Measurements from ENCODE around the gene SEMA3C. TPM values are rescaled to one million over a fixed set of nuclear protein-coding genes. Genes with fewer than 3 reads are reported as not detected.
A peak's percentile ranks its signal among the peaks of the same experiment; 100 is the strongest.

SEMA3C gene
- total and polyA plus RNA-seq, 2 donors (not counting 3 experiments of a cell fraction or from before 2014, with no cell fraction given), result 0.01 to 0.09 TPM

- Histone ChIP-seq H2AFZ (ENCODE audit: low read depth, low read length) (no peak overlapping the region), H3K79me2 (ENCODE audit: control insufficient read depth, insufficient read depth, low read length) (no peaks in the 10 kb centered on the region), H3K9ac (replicated peaks; ENCODE audit: extremely low read depth, insufficient read depth, low read length) (no peak overlapping the region), H4K20me1 (replicated peaks; ENCODE audit: control insufficient read depth, extremely low read depth, insufficient read depth, low read length) (no peaks in the 10 kb centered on the region), H3K27ac (ENCODE audit: insufficient read depth, low read depth, low read length) (no peak overlapping the region), H3K9me1 (replicated peaks; ENCODE audit: control insufficient read depth, extremely low read depth, insufficient read depth, low read length) (no peaks in the 10 kb centered on the region), H3K27me3 (ENCODE audit: control insufficient read depth in 2 of 2, insufficient read depth in 2 of 2, low read length in 2 of 2) (no peaks in the 10 kb centered on the region), H3K36me3 (ENCODE audit: control insufficient read depth in 2 of 2, extremely low read depth in 1 of 2, insufficient read depth in 2 of 2, low read length in 2 of 2) (no peaks in the 10 kb centered on the region), H3K4me3 (replicated peaks in 1 of 3; ENCODE audit: insufficient read depth in 1 of 3, low read depth in 1 of 3, low read length in 3 of 3) (no peak overlapping the region), H3K4me1 (ENCODE audit: control insufficient read depth, extremely low read depth, insufficient read depth, low read length) (no peaks in the 10 kb centered on the region), H3K4me2 (ENCODE audit: insufficient read depth, low read length) (no peak overlapping the region), H3K9me3 (replicated peaks; ENCODE audit: control insufficient read depth, insufficient read depth, low read length) (no peaks in the 10 kb centered on the region)
- BruUV-seq (replicated peaks), result no TSS peak
- ChIA-PET POLR2A (no interaction called here), CTCF (no interaction called here)
- intact Hi-C loops (cut with micrococcal nuclease) (no loop called here), dilution Hi-C loops (cut with MboI; ENCODE audit: extremely low pct_ligation_motif_present, low sequenced_read_pairs) (no loop called here)
- TF ChIP-seq FOS (IDR thresholded peaks at IDR 0.05; ENCODE audit: borderline replicate concordance, insufficient read depth, low read length) (peak; percentile 5), POLR2AphosphoS5 (IDR thresholded peaks at IDR 0.05; ENCODE audit: insufficient read depth, low read depth, low read length) (no peak)
- DNase-seq (ENCODE audit: low read depth, low spot score), result no peak
- no peak for FAIRE-seq
Measured at GRCh38 chr7:80779456-80779855, 139.4 kb downstream of the SEMA3C start.

GRCh38 chr7:80775897-80776296 lies 143.0 kb downstream of the SEMA3C start:
- H3K4me1 ChIP-seq (ENCODE audit: control insufficient read depth, extremely low read depth, insufficient read depth, low read length), result no peaks in the 10 kb centered on the region
- no peak overlapping the region for H3K4me3 ChIP-seq (replicated peaks in 1 of 3; ENCODE audit: insufficient read depth in 1 of 3, low read depth in 1 of 3, low read length in 3 of 3)
- H3K9me1 ChIP-seq (replicated peaks; ENCODE audit: control insufficient read depth, extremely low read depth, insufficient read depth, low read length), result no peaks in the 10 kb centered on the region
- dilution Hi-C loops (cut with MboI; ENCODE audit: extremely low pct_ligation_motif_present, low sequenced_read_pairs), result no loop called here
- H3K4me2 ChIP-seq (ENCODE audit: insufficient read depth, low read length), result no peak overlapping the region
- H3K27me3 ChIP-seq (ENCODE audit: control insufficient read depth in 2 of 2, insufficient read depth in 2 of 2, low read length in 2 of 2), result no peaks in the 10 kb centered on the region
- H4K20me1 ChIP-seq (replicated peaks; ENCODE audit: control insufficient read depth, extremely low read depth, insufficient read depth, low read length), result no peaks in the 10 kb centered on the region
- DNase-seq (ENCODE audit: low read depth, low spot score), result no peak
- BruUV-seq (replicated peaks), result no TSS peak
- POLR2A ChIA-PET, result no interaction called here
- H3K36me3 ChIP-seq (ENCODE audit: control insufficient read depth in 2 of 2, extremely low read depth in 1 of 2, insufficient read depth in 2 of 2, low read length in 2 of 2), result no peaks in the 10 kb centered on the region
- no peaks in the 10 kb centered on the region for H3K79me2 ChIP-seq (ENCODE audit: control insufficient read depth, insufficient read depth, low read length)
- H2AFZ ChIP-seq (ENCODE audit: low read depth, low read length), result no peak overlapping the region
- H3K27ac ChIP-seq (ENCODE audit: insufficient read depth, low read depth, low read length), result no peak overlapping the region
- no peaks in the 10 kb centered on the region for H3K9me3 ChIP-seq (replicated peaks; ENCODE audit: control insufficient read depth, insufficient read depth, low read length)
- intact Hi-C loops (cut with micrococcal nuclease), result no loop called here
- CTCF ChIA-PET, result no interaction called here
- H3K9ac ChIP-seq (replicated peaks; ENCODE audit: extremely low read depth, insufficient read depth, low read length), result no peak overlapping the region
- FAIRE-seq, result no peak
- no peak for TF ChIP-seq POLR2A (IDR thresholded peaks at IDR 0.05; ENCODE audit: low read depth, low read length)
